Measurements from ENCODE around the gene OSMR. TPM values are rescaled to one million over a fixed set of nuclear protein-coding genes. Genes with fewer than 3 reads are reported as not detected.

The OSMR gene
- total RNA-seq, 4 donors from 2014 or later = 33.1 to 97.5 (median 42.8) TPM

GRCh38 chr5:38883842-38884241 is 38.0 kb downstream of the OSMR start:
- H3K27ac ChIP-seq = no peak overlapping the region
- H3K9me3 ChIP-seq = no peaks in the 10 kb centered on the region
- H3K27me3 ChIP-seq = no peaks in the 10 kb centered on the region
- H3K4me1 ChIP-seq = peaks cover 0 to 13% (median 0%) of the 10 kb centered on the region in 4 donors
- no peak for TF ChIP-seq POLR2A (IDR thresholded peaks at IDR 0.05)
- TF ChIP-seq CTCF (IDR thresholded peaks at IDR 0.05) = no peak
- TF ChIP-seq EP300 (IDR thresholded peaks at IDR 0.05) = no peak
- H3K4me3 ChIP-seq = no peak overlapping the region
- DNase-seq (ENCODE audit: low spot score in 2 of 2) = no peak
- peaks cover 0 to 94% (median 0%) of the 10 kb centered on the region in 3 donors for H3K36me3 ChIP-seq
- WGBS, 2 donors = 32 to 41% methylated on average over 3 of the region's 3 CpGs

DNA sequence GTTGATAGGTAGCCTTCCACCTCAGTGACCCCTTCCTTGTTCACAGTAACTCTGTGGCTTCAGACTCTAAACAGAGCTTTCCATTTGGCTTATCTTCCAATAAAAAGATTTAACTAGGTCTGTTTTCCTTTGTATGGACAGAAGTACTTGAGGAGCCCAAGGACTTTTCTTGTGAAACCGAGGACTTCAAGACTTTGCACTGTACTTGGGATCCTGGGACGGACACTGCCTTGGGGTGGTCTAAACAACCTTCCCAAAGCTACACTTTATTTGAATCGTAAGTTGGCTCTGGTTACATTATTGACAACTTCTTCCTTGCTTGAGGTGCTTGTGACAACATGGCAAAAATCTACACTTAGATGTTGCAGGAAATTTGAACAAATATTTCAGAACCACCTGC is 39.4 kb downstream of the OSMR start:
- H3K36me3 ChIP-seq = peaks cover 0 to 81% (median 0%) of the 10 kb centered on the region in 3 donors
- TF ChIP-seq POLR2A (IDR thresholded peaks at IDR 0.05) (no peak), CTCF (IDR thresholded peaks at IDR 0.05) (no peak), EP300 (IDR thresholded peaks at IDR 0.05) (no peak)
- no peak for DNase-seq (ENCODE audit: low spot score in 2 of 2)

DNA sequence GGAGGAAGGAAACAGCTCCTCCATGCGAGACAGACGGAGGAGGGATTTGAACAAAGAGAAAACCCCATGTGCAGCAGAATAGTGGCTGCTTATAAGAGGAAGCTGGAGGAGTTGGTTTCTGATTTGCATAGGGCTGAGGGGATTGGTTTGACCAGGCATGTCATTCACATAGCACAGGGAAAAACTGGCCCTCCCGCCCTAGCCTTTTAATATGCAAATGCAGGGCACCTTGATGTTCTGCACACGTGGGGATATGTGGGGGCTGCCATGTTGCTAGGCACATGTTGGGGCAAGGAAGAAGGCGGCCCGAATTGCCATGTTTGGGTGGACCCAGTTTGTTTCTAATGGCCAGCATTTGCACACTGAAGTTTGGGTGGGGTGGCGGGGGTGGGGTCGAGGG is 42.2 kb downstream of the OSMR start:
- no peak overlapping the region for H3K4me3 ChIP-seq
- peaks cover 0 to 13% (median 0%) of the 10 kb centered on the region in 4 donors for H3K4me1 ChIP-seq
- TF ChIP-seq EP300 (IDR thresholded peaks at IDR 0.05) = no peak
- TF ChIP-seq CTCF (IDR thresholded peaks at IDR 0.05) = no peak
- TF ChIP-seq POLR2A (IDR thresholded peaks at IDR 0.05) = no peak
- no peak overlapping the region for H3K27ac ChIP-seq
- H3K9me3 ChIP-seq = no peaks in the 10 kb centered on the region
- H3K36me3 ChIP-seq = peaks cover 0 to 80% (median 0%) of the 10 kb centered on the region in 3 donors
- 72 to 73% methylated on average over 8 of the region's 8 CpGs for WGBS, 2 donors
- no peak for DNase-seq (ENCODE audit: low spot score in 2 of 2)
- no peaks in the 10 kb centered on the region for H3K27me3 ChIP-seq

More for the DNA sequence above, 39.4 kb downstream of the OSMR start:
- Histone ChIP-seq H3K27me3 (no peaks in the 10 kb centered on the region), H3K4me3 (no peak overlapping the region), H3K9me3 (no peaks in the 10 kb centered on the region), H3K27ac (no peak overlapping the region), H3K4me1 (peaks cover 0 to 13% (median 0%) of the 10 kb centered on the region in 4 donors)
- WGBS, 2 donors = 93 to 98% methylated on average over 3 of the region's 3 CpGs

- Histone ChIP-seq H3K36me3 (peaks cover 0 to 68% (median 0%) of the 10 kb centered on the region in 3 donors), H3K4me1 (peaks cover 0 to 1% (median 0%) of the 10 kb centered on the region in 4 donors), H3K9me3 (no peaks in the 10 kb centered on the region), H3K27me3 (no peaks in the 10 kb centered on the region), H3K27ac (no peak overlapping the region), H3K4me3 (no peak overlapping the region)
- 89 to 98% methylated on average over 1 of the region's 1 CpG for WGBS, 2 donors
- TF ChIP-seq EP300 (IDR thresholded peaks at IDR 0.05) (no peak), POLR2A (IDR thresholded peaks at IDR 0.05) (no peak), CTCF (IDR thresholded peaks at IDR 0.05) (no peak)
- no peak for DNase-seq (ENCODE audit: low spot score in 2 of 2)
Observed at GRCh38 chr5:38889424-38889823, 43.6 kb downstream of the OSMR start.

GRCh38 chr5:38891563-38891962 is 45.8 kb downstream of the OSMR start:
- Histone ChIP-seq H3K36me3 (peaks cover 0 to 49% (median 0%) of the 10 kb centered on the region in 3 donors), H3K9me3 (peaks cover 0 to 17% (median 8%) of the 10 kb centered on the region in 4 donors), H3K4me3 (no peak overlapping the region), H3K27ac (no peak overlapping the region), H3K27me3 (no peaks in the 10 kb centered on the region), H3K4me1 (no peaks in the 10 kb centered on the region)
- TF ChIP-seq CTCF (IDR thresholded peaks at IDR 0.05) = no peak
- TF ChIP-seq POLR2A (IDR thresholded peaks at IDR 0.05) = no peak
- TF ChIP-seq EP300 (IDR thresholded peaks at IDR 0.05) = no peak
- DNase-seq (ENCODE audit: low spot score in 2 of 2) = no peak
- WGBS, 2 donors = 89 to 96% methylated on average over 6 of the region's 6 CpGs

All from tibial nerve (tissue), 4 donors.